A673 (cell line): Measurements from ENCODE around the gene KMO. TPM values are rescaled to one million over a fixed set of nuclear protein-coding genes. Genes with fewer than 3 reads are reported as not detected.

ENCODE experiments used
- BruUV-seq: library from RNA; stranded (reverse); fragments of 400-500 nt; replicated peaks from 2 replicates; lab custom pipeline; 2021; lab: Mats Ljungman, UMichigan
- CTCF ChIA-PET: fragments of 300-600 bp; sonication (Branson Sonifier 250); formaldehyde crosslinking; loops from one replicate; lab custom pipeline; 2022; ENCODE audit warnings: antibody characterized with exemption; lab: Charles Lee
- POLR2A ChIA-PET: fragments of 300-600 bp; sonication (Branson Sonifier 250); formaldehyde crosslinking; loops from one replicate; lab custom pipeline; 2022; ENCODE audit warnings: antibody characterized with exemption; ENCODE audit not compliant: low non-redundant PET; lab: Charles Lee
- DNase-seq: peaks from one replicate; pipeline ENCODE4 v3.0.0-alpha.2; 2015; ENCODE audit warnings: low spot score
- H3K27ac ChIP-seq: fragments of 200-600 bp; sonication (generic); 2 replicates; pipeline ENCODE4 v1.5.1; 2016; ENCODE audit warnings: mixed run types, low read depth, mild to moderate bottlenecking, mixed read lengths, antibody characterized with exemption, low read length; ENCODE audit not compliant: poor library complexity, severe bottlenecking
- H3K27me3 ChIP-seq: fragments of 200-600 bp; sonication (generic); replicated peaks from 2 replicates; pipeline ENCODE4 v1.6.1; 2017; ENCODE audit warnings: mixed run types, low read depth, mild to moderate bottlenecking, mixed read lengths, antibody characterized with exemption, low read length; ENCODE audit not compliant: insufficient read depth, poor library complexity
- H3K36me3 ChIP-seq: fragments of 200-600 bp; sonication (generic); 2 replicates; pipeline ENCODE4 v1.6.1; 2016; ENCODE audit warnings: mixed run types, mild to moderate bottlenecking, mixed read lengths, antibody characterized with exemption, low read length; ENCODE audit not compliant: insufficient read depth, poor library complexity, severe bottlenecking
- H3K4me1 ChIP-seq: fragments of 200-600 bp; sonication (generic); 2 replicates; pipeline ENCODE4 v1.6.1; 2017; ENCODE audit warnings: mixed run types, mild to moderate bottlenecking, mixed read lengths, antibody characterized with exemption, low read length; ENCODE audit not compliant: insufficient read depth, poor library complexity, severe bottlenecking
- H3K4me3 ChIP-seq: fragments of 200-600 bp; sonication (generic); 2 replicates; pipeline ENCODE4 v1.5.1; 2016; ENCODE audit warnings: low read depth, mixed run types, mild to moderate bottlenecking, mixed read lengths, low read length; ENCODE audit not compliant: poor library complexity, severe bottlenecking
- H3K9me3 ChIP-seq: fragments of 200-600 bp; sonication (generic); 2 replicates; pipeline ENCODE4 v1.6.1; 2016; ENCODE audit warnings: mixed run types, low read depth, mild to moderate bottlenecking, mixed read lengths, antibody characterized with exemption, low read length; ENCODE audit not compliant: poor library complexity, severe bottlenecking
- CTCF ChIP-seq: fragments of 300-800, 200-600 bp; sonication (generic); conservative IDR thresholded peaks from 2 replicates; pipeline ENCODE4 v1.5.1; 2017; ENCODE audit warnings: low read depth, mild to moderate bottlenecking, antibody characterized with exemption, low read length, moderate library complexity, mixed read lengths
- EZH2 ChIP-seq: fragments of 200-600 bp; sonication (generic); IDR thresholded peaks from 2 replicates; pipeline ENCODE4 v1.6.1; 2017; ENCODE audit warnings: borderline replicate concordance, low read depth, mild to moderate bottlenecking, mixed read lengths, antibody characterized with exemption, low read length; ENCODE audit not compliant: poor library complexity, severe bottlenecking
- intact Hi-C: fragments of 100-400 bp; cut with micrococcal nuclease; formaldehyde crosslinking; loops from one replicate; pipeline ENCODE4 v1.10.0; 2022; ENCODE audit not compliant: unreplicated experiment
- total RNA-seq: library from RNA; stranded (reverse); gene quantifications from 2 replicates; pipeline ENCODE4 v1.2.3, GENCODE V29; 2021

KMO gene
- total RNA-seq, 1 experiment from 2014 or later: 11.8 TPM

DNA sequence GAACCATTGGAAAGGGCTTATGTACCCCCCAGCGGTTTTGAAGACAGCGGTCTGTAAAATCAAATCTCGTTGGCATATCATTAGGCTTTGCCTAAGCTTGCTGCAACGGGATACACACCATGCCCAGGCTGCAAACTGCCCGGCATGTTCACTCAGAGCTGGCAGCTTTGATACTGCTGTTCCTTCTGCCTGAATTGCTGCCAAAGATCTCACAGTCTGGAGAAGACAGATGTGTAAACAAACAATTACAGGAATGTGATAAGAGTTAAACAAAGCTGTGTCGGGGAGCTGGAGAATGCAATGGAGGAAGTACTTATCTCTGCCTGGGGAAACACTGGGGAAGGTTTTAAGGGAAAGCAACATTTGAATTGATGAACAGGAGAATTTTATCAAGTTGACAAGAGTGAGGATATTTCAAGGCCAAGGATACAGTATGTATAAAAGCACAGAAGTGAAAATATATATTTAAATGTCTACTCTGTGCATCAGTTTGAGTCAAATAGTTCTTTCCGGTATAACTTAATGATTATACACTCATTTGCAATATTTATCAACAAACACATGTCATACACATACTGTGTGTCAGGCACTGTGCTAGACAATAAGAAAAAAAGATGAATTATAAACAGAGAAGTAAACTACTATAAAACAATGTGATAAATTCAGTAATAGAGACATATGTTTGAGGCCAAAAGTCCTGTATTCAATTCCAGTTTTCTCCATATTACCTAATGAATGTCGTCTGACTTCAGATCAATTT is 78.1 kb downstream of the KMO start:
- POLR2A ChIA-PET: no interaction called here
- Histone ChIP-seq H3K9me3 (no peaks in the 10 kb centered on the region), H3K36me3 (no peaks in the 10 kb centered on the region), H3K4me3 (no peak overlapping the region), H3K4me1 (no peaks in the 10 kb centered on the region), H3K27ac (no peak overlapping the region), H3K27me3 (no peaks in the 10 kb centered on the region)
- TF ChIP-seq EZH2 (no peak), CTCF (no peak)
- intact Hi-C loops: loop anchor here (5.0 to 10.0 kb wide), 2 partner anchors 222 to 405 kb away; no protein-coding TSS in a partner anchor
- CTCF ChIA-PET: interaction anchor here (1.4 kb wide), 1 partner anchor 17 kb away, joined by 5 read pairs; no protein-coding TSS in a partner anchor
- peak; percentile 29 for DNase-seq
- BruUV-seq: no TSS peak

- ChIA-PET POLR2A (no interaction called here), CTCF (interaction anchor here (1.4 kb wide), 1 partner anchor 16 kb away, joined by 5 read pairs; no protein-coding TSS in a partner anchor)
- peak; percentile 69 for DNase-seq
- intact Hi-C loops: loop anchor here (5.0 to 10.0 kb wide), 2 partner anchors 221 to 404 kb away; no protein-coding TSS in a partner anchor
- Histone ChIP-seq H3K9me3 (no peaks in the 10 kb centered on the region), H3K4me1 (no peaks in the 10 kb centered on the region), H3K36me3 (no peaks in the 10 kb centered on the region), H3K27ac (no peak overlapping the region), H3K4me3 (no peak overlapping the region), H3K27me3 (no peaks in the 10 kb centered on the region)
- BruUV-seq: no TSS peak
- TF ChIP-seq CTCF: peak; percentile 56
- no peak for TF ChIP-seq EZH2
Observed at GRCh38 chr1:241611063-241611462, 78.9 kb downstream of the KMO start.

- no peak for DNase-seq
- H3K9me3 ChIP-seq: no peaks in the 10 kb centered on the region
- H3K36me3 ChIP-seq: no peaks in the 10 kb centered on the region
- no peak overlapping the region for H3K27ac ChIP-seq
- no peak for TF ChIP-seq CTCF
- no peak for TF ChIP-seq EZH2
- BruUV-seq: no TSS peak
- intact Hi-C loops: loop anchor here (5.0 to 10.0 kb wide), 2 partner anchors 221 to 403 kb away; no protein-coding TSS in a partner anchor
- H3K4me3 ChIP-seq: no peak overlapping the region
- H3K4me1 ChIP-seq: no peaks in the 10 kb centered on the region
- ChIA-PET POLR2A (no interaction called here), CTCF (interaction anchor here (0.7 kb wide), 1 partner anchor 24 kb away, joined by 5 read pairs; no protein-coding TSS in a partner anchor)
- no peaks in the 10 kb centered on the region for H3K27me3 ChIP-seq
Observed at GRCh38 chr1:241611736-241612135, 79.6 kb downstream of the KMO start.
